ENCODE measurements around the gene HERC2. TPM values are rescaled to one million over a fixed set of nuclear protein-coding genes. Genes with fewer than 3 reads are reported as not detected.
A peak's percentile ranks its signal among the peaks of the same experiment; 100 is the strongest.
"Not testable (repeated sequence)": the region's sequence is repeated elsewhere in the genome, so short reads cannot be mapped to it uniquely, and the experiment has no call there.

Gene HERC2
- total RNA-seq, 3 donors from 2014 or later: 61.2 to 109 (median 73.9) TPM

GRCh38 chr15:28167042-28167441 is 154.9 kb downstream of the HERC2 start:
- no peak for ATAC-seq
- Histone ChIP-seq H3K4me3 (no peak overlapping the region), H3K9me3 (no peaks in the 10 kb centered on the region), H3K36me3 (ENCODE audit: low read depth) (peaks cover 13% of the 10 kb centered on the region), H3K4me1 (ENCODE audit: low read depth) (no peaks in the 10 kb centered on the region)
- DNase-seq: no peak
- TF ChIP-seq, protein P1, sequence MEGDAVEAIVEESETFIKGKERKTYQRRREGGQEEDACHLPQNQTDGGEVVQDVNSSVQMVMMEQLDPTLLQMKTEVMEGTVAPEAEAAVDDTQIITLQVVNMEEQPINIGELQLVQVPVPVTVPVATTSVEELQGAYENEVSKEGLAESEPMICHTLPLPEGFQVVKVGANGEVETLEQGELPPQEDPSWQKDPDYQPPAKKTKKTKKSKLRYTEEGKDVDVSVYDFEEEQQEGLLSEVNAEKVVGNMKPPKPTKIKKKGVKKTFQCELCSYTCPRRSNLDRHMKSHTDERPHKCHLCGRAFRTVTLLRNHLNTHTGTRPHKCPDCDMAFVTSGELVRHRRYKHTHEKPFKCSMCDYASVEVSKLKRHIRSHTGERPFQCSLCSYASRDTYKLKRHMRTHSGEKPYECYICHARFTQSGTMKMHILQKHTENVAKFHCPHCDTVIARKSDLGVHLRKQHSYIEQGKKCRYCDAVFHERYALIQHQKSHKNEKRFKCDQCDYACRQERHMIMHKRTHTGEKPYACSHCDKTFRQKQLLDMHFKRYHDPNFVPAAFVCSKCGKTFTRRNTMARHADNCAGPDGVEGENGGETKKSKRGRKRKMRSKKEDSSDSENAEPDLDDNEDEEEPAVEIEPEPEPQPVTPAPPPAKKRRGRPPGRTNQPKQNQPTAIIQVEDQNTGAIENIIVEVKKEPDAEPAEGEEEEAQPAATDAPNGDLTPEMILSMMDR (IDR thresholded peaks at IDR 0.05): no peak
- intact Hi-C loops (cut with DNase I, micrococcal nuclease): no loop called here

GRCh38 chr15:28165791-28166190 is 156.2 kb downstream of the HERC2 start:
- DNase-seq: no peak
- ATAC-seq: no peak
- H3K36me3 ChIP-seq (ENCODE audit: low read depth): peaks cover 13% of the 10 kb centered on the region
- H3K9me3 ChIP-seq: no peaks in the 10 kb centered on the region
- H3K4me1 ChIP-seq (ENCODE audit: low read depth): no peaks in the 10 kb centered on the region
- H3K4me3 ChIP-seq: no peak overlapping the region
- TF ChIP-seq, protein P1 (IDR thresholded peaks at IDR 0.05): no peak
- intact Hi-C loops (cut with DNase I, micrococcal nuclease): no loop called here

- intact Hi-C loops (cut with DNase I, micrococcal nuclease): no loop called here
- peaks cover 13% of the 10 kb centered on the region for H3K36me3 ChIP-seq (ENCODE audit: low read depth)
- TF ChIP-seq, protein P1 (IDR thresholded peaks at IDR 0.05): no peak
- no peaks in the 10 kb centered on the region for H3K9me3 ChIP-seq
- no peaks in the 10 kb centered on the region for H3K4me1 ChIP-seq (ENCODE audit: low read depth)
- DNase-seq (no peak), ATAC-seq (no peak)
- H3K4me3 ChIP-seq: no peak overlapping the region
Measured at GRCh38 chr15:28164876-28165275, 157.1 kb downstream of the HERC2 start.

DNA sequence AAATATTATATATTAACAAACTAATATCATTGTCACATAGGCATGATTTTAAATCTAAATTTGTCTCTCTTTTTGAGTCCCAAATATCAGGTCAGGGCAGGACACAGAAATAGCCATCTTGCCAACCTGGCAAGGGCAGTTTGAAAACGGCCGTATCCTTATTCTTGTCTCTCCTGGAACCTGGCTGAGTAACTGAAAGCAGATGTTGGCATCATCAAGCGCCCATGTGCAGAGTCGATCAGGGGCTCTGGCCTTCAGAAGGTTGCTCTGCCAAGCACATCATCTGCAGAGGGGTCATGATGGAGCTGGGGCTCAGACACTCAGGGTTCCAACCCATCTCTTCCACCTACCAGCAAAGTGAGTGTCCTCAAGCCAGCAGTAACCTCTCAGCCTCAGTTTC is 167.7 kb downstream of the HERC2 start:
- no peaks in the 10 kb centered on the region for H3K36me3 ChIP-seq (ENCODE audit: low read depth)
- no peak overlapping the region for H3K4me3 ChIP-seq
- TF ChIP-seq, protein P1 (IDR thresholded peaks at IDR 0.05): no peak
- no peak for DNase-seq
- no peak for ATAC-seq
- intact Hi-C loops (cut with DNase I, micrococcal nuclease): no loop called here
- no peaks in the 10 kb centered on the region for H3K4me1 ChIP-seq (ENCODE audit: low read depth)
- H3K9me3 ChIP-seq: peaks cover 12% of the 10 kb centered on the region

GRCh38 chr15:28153492-28154119 is 168.4 kb downstream of the HERC2 start:
- TF ChIP-seq, protein P1 (IDR thresholded peaks at IDR 0.05): no peak
- Histone ChIP-seq H3K9me3 (peaks cover 12% of the 10 kb centered on the region), H3K36me3 (ENCODE audit: low read depth) (no peaks in the 10 kb centered on the region), H3K4me3 (no peak overlapping the region), H3K4me1 (ENCODE audit: low read depth) (no peaks in the 10 kb centered on the region)
- no peak for ATAC-seq
- intact Hi-C loops (cut with DNase I, micrococcal nuclease): no loop called here
- DNase-seq: no peak

DNA sequence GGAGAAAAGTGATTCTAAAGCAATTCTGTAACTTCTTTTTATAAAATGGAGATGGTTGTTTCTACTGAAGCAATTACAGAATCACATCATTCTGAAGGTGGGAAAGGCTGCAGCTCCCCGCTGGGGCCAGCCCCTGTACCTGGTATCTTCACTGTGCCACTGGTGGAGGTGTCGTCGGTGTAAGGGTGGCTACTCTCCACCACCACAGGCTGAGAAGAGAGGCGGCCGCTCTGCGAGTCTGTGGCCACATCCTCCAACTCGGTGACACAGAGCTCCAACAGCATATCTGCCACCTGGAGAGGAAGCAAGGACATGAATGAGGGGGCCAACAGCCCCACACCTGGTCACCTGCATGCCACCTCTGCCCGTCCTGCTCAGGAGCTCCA is 169.4 kb downstream of the HERC2 start:
- intact Hi-C loops (cut with DNase I, micrococcal nuclease); H3K36me3 ChIP-seq (ENCODE audit: low read depth); DNase-seq; H3K4me3 ChIP-seq; ATAC-seq; H3K4me1 ChIP-seq (ENCODE audit: low read depth): not testable (repeated sequence)
- H3K9me3 ChIP-seq: peaks cover 12% of the 10 kb centered on the region

- intact Hi-C loops (cut with DNase I, micrococcal nuclease); DNase-seq; H3K36me3 ChIP-seq (ENCODE audit: low read depth); H3K4me1 ChIP-seq (ENCODE audit: low read depth); H3K4me3 ChIP-seq: not testable (repeated sequence)
- peaks cover 12% of the 10 kb centered on the region for H3K9me3 ChIP-seq
- peak; percentile 79 for ATAC-seq
Measured at GRCh38 chr15:28151864-28152537, 170.0 kb downstream of the HERC2 start.

Data from mucosa of descending colon (tissue), 3 donors.